GM19455 (cell line): ENCODE data around the gene ADCY2.
"Not testable (repeated sequence)": the region's sequence is repeated elsewhere in the genome, so short reads cannot be mapped to it uniquely, and the experiment has no call there.

Source experiments
- ATAC-seq: cut with Tn5 transposase; IDR thresholded peaks from one replicate; pipeline ENCODE4 v1.9.1; 2021; ENCODE audit not compliant: unreplicated experiment

Gene ADCY2

GRCh38 chr5:7395432-7395946, 449 bp upstream of the ADCY2 start:
- no peak for ATAC-seq

GRCh38 chr5:7396713-7397454, 946 bp downstream of the ADCY2 start:
- no peak for ATAC-seq

DNA sequence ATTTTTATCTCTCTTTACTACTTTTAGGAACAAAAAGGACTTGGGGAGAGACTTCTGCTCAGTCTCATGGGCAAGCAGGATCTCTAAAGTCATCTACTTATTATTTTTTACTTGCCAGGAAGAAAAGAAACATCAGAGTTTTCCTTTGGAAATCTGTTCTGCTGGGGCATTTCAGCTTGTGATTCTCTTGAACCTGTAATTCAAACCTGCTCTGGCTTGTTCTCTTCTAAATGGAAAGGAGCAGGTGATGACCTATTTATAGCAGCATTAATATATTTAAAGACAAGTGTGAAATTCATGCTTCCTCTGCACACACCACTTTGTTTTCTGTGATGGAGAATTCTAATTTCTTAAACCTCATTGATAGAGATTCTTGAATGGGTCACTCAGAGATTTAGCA, 2.0 kb downstream of the ADCY2 start:
- ATAC-seq = no peak

DNA sequence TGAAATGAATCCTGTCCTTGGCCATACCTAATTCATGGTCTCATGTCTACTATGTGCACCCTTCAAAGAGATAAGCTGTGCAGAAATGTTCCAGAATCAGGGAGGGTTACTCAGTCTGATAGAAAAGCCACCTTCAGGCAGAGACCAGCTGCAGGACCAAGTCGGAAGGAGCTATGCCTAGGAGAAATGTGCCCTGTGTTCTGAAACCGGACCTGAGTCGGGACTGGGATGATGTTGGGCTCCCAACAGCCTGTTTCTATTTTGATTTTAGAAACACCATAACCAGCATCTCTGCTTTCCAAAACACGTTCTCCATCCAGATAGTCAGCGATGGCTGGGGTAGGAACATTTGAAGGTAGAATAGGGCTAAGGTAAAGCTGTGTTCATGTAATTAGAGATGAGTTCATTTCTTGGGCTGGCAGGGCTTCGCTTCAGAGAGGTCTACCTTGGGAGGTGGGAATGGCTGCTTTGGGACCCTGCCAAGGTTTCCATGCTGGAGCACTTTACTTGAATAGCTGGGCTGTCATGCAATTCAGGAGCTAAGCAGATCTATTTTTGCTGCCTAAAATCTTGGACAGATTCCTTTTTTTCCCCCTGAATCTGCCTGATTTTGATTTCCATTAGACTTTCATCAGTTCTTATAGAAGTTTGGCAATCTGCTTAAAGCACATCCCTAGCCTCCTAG, 2.8 kb downstream of the ADCY2 start:
- no peak for ATAC-seq

DNA sequence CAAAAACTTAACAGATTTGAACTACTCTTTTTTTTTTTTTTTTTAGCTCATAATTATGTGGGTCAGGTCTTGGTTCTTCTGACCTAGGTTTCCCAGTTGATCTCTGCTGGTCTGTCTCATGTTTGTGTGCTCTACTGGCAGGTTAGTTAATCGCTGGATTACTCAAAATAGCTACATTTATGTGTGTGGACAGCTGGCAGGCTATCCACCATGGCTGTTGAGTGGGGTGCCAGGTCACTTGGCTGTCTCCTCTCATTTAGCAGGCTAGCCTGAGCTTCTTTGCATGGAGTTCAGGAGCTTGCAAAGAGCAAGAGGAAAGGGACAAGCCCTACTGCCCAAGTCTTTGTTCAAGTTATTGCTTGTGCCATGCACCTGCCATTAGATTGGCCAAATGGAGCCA, 9.3 kb downstream of the ADCY2 start:
- ATAC-seq = no peak

DNA sequence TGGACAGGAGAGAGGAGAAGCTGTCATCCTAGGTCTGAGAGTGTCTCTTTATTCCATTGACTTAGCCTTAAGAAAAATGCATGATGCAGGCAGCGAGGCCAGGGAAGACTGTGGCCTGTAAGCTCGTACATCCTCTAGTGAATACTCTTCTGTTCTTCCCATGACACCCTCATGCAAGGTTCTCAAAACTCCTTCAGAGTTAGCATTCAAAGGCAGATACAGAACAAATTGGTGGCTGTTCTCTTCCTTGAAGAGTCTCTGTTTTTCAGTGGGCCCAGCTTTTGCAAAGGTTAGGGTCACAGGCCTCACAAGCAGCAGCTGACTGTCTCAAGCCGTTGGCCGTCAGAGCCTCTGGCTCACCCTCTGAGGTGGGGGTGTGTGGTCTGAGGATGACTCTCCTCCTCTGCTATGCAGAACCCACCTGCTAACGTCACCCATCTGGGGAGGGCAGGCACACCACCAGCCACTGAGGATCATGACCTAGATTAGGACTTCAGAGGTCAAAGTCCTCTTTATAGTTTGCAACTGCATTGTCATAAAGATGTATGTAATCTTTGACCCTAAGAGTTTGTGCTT, 15.1 kb downstream of the ADCY2 start:
- ATAC-seq = no peak

DNA sequence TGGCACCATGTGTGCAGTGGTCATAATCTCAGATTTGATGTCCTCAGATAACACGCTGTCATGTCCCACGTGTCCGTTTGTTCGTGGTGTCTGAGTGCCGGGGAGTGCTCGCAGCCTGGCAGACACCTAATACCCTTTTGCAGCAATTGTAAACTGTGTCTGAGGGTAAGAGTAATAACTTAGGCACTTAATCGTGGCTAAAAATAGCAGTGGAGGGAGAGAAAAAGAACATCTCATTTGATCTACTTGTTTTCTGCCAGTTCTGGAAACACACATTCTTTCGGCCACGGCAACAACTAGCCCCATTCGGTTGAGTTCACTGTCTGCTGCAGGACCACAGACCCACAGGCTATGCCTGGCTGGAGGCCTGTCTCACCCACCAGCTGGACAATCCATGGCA, 16.5 kb downstream of the ADCY2 start:
- ATAC-seq = no peak

DNA sequence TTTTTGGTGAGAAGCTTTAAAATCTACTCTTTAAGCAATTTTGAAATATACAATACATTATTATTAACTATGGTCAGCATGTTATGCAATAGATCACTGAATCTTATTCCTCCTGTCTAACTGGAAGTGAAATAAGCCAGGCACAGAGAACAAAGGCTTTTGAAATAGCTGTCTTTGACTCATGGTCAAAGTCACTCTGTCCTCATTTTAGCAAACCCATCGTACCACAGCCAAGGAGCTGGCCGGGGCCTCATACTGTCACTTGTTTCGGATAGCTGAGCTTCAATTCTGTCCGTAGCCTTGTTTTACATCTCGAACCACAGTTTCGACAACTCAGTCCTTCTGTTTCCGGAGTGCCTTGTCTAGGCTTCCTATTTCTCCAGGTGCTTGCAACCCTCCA, 19.2 kb downstream of the ADCY2 start:
- ATAC-seq = no peak

DNA sequence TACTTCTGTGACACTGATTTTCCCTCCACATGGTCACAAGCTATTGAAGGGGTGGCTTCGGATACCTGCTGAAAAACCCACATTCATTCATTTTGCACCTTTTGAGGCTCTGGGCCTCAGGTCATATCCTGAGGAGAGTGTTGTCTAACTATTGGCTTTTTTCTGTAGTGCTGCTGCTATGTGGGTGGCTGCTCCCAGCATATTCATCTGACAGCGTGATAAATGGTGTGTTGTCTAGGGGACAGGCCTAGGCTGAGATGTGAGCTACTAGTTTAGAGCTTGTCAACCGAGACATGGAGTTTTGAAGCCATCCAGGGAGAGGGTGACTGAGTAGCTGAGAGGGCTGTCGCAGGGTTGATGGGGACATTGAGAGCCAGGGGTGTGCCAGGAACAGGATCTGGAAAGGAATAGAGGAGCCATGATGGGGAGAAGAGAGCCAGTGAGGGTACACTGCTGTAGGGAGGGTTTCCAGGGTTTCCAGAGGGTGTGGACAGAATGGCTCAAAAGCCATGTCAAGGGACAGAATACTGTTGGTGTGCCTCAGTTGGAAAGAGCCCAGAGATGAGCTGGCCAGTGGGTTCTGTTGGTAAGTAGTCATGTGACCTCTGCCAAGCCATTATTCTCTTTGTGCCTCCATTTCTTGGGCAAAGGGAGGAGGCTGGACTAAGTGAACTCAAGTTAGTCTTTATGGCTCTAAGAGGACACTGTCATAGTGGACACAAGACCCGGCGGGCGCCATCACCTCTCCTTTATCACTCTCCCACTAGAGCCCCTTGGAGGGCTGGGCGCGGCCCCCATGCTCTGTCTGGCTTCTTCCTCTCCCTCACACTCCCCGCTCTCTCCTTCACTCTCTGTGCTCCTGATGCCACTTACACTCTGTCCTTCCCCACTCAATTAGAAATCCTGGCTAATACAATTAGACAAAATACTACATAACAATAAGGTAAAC, 19.9 kb downstream of the ADCY2 start:
- no peak for ATAC-seq

- no peak for ATAC-seq
These were observed 22.3 kb downstream of the ADCY2 start for GRCh38 chr5:7418276-7418675.

DNA sequence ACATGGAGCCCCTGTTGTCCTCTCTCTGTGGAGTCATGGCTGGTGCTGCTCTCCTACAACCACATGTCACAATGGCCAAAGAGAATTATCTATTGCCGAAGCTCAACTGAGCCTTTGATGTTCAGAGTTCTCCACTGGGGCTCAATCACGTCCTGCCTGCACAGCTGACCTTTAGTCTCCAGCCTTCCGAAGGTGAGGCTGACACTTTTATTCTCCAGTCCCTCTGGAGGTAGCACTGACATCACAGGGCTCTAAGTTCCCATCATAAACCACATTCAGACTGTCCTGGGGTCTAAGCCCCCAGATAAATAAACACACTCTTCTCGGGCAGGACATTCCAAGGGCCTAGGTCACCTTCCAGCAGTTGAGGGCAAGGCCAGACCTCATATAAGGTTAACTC, 23.4 kb downstream of the ADCY2 start:
- ATAC-seq = no peak

GRCh38 chr5:7419846-7420245, 23.9 kb downstream of the ADCY2 start:
- ATAC-seq = no peak

DNA sequence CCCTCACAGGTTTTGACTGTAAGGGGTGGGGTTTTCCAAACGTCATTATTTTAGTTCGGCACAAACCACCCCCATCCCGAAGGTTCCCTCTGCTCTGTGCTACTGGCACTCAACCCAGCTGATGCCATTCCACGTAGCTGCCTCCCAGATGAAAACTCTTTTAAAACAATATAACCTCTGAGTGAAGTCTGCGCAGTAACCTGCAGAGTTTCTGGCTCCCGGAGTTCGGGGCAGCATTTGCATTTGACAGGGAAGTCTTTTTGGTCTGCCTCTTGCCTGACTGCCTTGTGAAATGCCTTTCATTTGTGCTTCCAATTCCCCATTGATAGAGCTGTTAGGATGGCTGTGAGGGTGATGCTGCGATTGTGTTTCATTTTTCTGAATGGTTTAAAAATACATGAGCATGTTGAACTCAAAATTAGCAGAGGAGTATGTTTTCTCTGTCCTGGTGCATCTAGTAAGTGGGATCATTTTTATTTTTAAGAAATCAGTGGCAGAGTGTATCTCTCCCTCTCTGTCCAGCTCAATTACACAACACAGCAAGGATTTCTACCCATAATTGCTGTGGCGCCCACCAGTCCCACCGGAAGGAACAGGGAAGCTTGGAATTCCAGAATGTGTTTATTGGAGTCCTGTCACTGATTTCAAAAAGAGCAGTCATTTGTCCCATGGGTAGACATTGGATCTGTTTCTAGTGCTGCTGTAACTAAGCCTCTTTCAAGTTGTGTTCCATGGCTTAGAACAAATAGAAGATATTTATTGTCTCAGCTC, 24.8 kb downstream of the ADCY2 start:
- ATAC-seq = no peak

- ATAC-seq = no peak
These were observed 26.6 kb downstream of the ADCY2 start for GRCh38 chr5:7422316-7423106.

DNA sequence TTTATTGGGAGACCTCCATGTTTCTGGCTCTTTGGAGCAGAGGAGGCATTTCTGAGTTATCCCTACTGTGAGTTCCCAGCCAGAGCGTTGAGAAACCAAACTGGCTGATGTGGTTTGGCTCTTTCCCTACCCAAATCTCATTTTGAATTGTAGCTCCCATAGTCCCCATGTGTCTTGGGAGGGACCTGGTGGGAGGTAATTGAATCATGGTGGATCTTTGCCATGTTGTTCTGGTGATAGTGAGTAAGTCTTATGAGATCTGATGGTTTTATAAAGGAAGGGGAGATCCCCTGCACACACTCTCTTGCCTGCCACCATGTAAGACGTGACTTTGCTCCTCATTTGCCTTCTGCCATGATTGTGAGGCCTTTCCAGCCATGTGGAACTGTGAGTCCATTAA, 27.3 kb downstream of the ADCY2 start:
- ATAC-seq = not testable (repeated sequence)

GRCh38 chr5:7425830-7426229, 29.9 kb downstream of the ADCY2 start:
- ATAC-seq = no peak

GRCh38 chr5:7426284-7426683, 30.3 kb downstream of the ADCY2 start:
- ATAC-seq = no peak

DNA sequence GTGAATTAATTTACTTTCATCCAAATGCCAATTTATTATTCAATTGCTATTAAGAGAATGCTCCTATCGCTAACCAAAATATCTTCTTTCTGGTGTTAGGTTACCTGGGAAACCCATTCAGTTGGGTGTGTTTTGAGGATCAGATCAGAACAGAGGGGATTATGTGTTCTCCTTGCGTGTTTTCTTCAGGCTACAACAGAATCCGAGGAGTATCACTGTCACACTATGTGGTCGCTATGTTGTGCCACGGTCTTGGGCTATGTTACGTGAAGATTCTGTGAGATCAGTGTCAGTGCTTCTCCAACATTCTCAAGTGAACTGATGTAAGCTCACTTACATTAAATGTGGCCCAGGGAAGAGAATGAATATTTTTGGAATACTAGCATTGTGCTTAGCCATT, 39.0 kb downstream of the ADCY2 start:
- no peak for ATAC-seq

GRCh38 chr5:7435503-7435902, 39.6 kb downstream of the ADCY2 start:
- no peak for ATAC-seq

GRCh38 chr5:7436521-7436920, 40.6 kb downstream of the ADCY2 start:
- ATAC-seq = no peak
